AG09309 (cell line): ENCODE results near the gene FAM107B.

Experiments
- DNase-seq: peaks from one replicate; pipeline ENCODE4 v3.0.0-alpha.2; 2010; ENCODE audit warnings: low read depth
- H3K4me3 ChIP-seq: 2 replicates; pipeline ENCODE4 v1.5.1; 2011; ENCODE audit warnings: mild to moderate bottlenecking, low read depth, low read length, moderate library complexity; ENCODE audit not compliant: control insufficient read depth
- TF ChIP-seq, protein P1 (sequence below): IDR thresholded peaks from 2 replicates; pipeline ENCODE4 v1.5.1; 2011; ENCODE audit warnings: mild to moderate bottlenecking, low read depth, low read length, inconsistent platforms; ENCODE audit not compliant: insufficient read depth, control insufficient read depth; ENCODE audit errors: missing control alignments

FAM107B gene

DNA sequence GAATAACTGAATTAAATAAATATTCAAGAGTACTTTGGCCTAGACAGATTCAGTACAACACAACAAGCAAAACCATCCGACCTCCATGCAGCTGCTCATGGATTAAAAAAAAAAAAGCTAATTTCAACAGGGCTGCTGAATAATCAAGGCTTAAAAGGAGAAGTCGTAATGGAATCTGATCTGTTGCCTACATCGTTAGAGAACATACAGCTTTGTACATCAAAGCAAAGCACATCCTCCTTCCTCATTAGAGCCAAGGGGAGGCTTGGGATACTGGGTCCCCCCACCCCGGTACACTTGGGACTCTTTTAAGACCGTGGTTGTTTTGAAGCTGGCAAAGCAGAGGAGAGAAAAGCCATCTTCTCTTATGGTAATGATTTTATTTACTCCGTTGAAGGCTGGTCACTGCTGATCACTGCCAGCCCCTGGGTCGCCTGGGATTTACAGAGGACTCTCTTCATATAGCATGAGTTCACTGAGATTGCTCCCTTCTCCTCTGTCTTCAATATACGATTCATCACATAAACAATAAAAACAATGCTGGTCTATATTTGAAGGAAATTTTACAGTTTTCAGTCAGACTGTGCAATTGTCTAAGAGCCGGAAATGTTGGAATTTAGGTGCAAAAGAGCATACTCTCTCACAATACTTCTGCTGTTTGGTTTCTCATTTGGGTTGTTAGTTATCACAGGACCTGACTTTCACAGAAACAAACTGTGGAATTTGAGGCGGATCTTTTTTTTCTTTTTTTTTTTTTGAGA is 148.8 kb downstream of the FAM107B start:
- TF ChIP-seq, protein P1, sequence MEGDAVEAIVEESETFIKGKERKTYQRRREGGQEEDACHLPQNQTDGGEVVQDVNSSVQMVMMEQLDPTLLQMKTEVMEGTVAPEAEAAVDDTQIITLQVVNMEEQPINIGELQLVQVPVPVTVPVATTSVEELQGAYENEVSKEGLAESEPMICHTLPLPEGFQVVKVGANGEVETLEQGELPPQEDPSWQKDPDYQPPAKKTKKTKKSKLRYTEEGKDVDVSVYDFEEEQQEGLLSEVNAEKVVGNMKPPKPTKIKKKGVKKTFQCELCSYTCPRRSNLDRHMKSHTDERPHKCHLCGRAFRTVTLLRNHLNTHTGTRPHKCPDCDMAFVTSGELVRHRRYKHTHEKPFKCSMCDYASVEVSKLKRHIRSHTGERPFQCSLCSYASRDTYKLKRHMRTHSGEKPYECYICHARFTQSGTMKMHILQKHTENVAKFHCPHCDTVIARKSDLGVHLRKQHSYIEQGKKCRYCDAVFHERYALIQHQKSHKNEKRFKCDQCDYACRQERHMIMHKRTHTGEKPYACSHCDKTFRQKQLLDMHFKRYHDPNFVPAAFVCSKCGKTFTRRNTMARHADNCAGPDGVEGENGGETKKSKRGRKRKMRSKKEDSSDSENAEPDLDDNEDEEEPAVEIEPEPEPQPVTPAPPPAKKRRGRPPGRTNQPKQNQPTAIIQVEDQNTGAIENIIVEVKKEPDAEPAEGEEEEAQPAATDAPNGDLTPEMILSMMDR: no peak
- no peak overlapping the region for H3K4me3 ChIP-seq
- no peak for DNase-seq

DNA sequence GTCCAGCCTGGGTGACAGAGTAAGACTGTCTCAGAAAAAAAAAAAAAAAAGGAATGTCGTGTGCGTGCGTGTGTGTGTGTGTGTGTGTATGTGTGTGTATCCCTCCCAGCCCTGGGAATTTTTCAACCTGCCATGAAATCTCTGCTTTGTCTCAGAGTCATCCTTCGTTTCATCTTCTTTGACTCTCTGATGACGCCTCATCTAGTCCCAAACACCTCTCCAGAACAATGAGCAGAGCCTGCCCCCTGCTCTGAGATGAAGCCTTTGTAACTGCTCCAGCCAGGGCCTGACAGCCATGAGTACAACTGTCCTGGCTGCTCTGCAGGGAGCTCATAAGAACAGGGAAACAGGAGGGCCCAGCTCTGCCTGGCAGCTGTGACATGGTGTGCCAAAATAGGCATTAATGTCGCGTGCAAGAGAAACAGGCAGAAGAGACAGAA is 149.5 kb downstream of the FAM107B start:
- no peak overlapping the region for H3K4me3 ChIP-seq
- TF ChIP-seq, protein P1: no peak
- no peak for DNase-seq

DNA sequence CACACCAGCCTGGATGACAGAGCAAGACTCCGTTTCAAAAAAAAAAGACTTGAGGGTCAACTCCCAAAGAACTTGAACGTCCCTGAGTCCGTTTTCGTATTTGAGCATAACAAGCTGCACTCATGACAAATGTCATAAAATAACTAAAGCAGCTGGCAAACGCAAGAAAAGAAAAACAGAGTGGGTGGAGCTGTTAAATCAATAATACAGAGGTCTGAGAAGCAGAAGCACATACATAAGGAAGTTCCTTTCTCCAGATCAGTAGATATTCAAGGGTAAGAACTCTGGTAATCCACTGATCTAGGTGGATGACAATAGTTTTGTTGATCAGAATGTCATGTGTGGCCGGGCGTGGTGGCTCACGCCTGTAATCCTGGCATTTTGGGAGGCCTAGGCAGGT is 150.1 kb downstream of the FAM107B start:
- TF ChIP-seq, protein P1: no peak
- no peak for DNase-seq
- no peak overlapping the region for H3K4me3 ChIP-seq

DNA sequence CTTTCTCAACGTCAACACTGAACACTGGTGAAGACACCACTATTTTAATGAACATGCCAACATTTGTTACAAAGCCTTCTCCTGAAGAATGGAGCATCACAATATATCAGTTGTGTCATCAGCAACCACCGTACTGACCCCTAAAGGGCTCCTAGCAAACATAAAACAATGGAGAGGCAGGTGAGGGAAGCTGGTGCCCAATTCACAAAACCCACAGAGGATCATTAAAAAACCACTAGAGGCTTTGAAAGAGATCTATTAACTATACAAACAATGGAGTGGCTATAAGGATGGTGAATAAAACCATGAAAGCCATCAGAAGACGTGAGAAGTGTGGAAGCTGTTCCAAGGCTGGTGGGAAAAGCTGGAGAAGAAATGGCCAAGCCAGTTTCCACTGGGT is 150.8 kb downstream of the FAM107B start:
- H3K4me3 ChIP-seq: no peak overlapping the region
- TF ChIP-seq, protein P1: no peak
- DNase-seq: no peak

DNA sequence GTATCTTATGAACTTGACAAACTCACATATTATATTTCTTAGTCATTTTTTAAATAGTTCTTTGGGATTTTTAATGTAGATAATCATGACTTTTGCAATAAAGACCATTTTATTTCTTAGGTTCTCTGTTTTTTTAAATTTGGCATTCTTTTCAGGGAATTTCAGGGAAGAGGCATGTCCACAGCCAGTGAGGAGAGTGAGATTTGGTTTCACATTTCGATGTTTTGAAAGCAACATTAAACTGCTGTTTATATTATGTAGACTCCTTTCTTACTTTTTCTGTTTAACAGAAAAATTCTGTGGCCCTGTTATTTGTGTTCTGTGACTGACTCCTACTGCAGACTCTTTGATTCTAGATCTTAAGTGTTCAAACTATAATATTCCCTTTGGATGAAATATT is 153.7 kb downstream of the FAM107B start:
- TF ChIP-seq, protein P1: no peak
- H3K4me3 ChIP-seq: no peak overlapping the region
- no peak for DNase-seq

DNA sequence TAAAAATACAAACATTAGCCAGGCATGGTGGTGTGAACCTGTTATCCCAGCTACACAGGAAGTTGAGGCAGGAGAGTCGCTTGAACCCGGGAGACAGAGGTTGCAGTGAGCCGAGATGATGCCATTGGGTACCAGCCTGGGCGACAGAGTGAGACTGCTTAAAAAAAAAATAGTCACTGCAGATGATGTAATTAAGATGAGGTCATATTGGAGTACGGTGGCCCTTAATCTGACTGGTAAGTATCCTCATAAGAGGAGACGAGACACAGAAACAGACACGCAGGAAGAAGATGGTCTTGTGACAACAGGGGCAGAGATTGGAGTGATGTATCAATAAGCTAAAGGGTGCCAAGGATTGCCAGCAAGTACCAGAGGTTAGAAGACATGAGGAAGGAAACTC is 156.0 kb downstream of the FAM107B start:
- no peak overlapping the region for H3K4me3 ChIP-seq
- TF ChIP-seq, protein P1: no peak
- DNase-seq: no peak
